ENCODE data around the gene TRERF1. TPM values are rescaled to one million over a fixed set of nuclear protein-coding genes. Genes with fewer than 3 reads are reported as not detected.

TRERF1 gene
- total RNA-seq, 1 donor from 2014 or later: 3.8 TPM

DNA sequence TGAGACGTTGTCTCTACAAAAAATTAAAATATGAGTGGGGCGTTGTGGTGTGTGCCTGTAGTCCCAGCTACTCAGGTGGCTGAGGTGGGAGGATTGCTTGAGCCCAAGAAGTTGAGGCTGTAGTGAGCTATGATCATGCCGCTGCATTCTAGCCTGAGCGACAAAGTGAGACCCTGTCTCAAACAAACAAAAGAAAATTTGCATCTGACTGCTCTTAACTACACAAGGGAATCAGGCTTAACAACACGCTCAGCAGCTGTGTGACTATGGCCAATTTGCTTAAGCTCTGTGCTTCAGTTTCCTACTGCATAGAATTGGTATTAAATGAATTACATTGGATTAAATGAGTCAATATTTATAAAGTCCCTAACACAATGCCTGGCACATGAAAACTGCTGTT lies 209.8 kb downstream of the TRERF1 start:
- Histone ChIP-seq H3K27ac (no peak overlapping the region), H3K4me3 (no peak overlapping the region), H3K36me3 (peaks cover 23% of the 10 kb centered on the region), H3K4me1 (no peaks in the 10 kb centered on the region), H3K9me3 (no peaks in the 10 kb centered on the region), H3K27me3 (no peaks in the 10 kb centered on the region)
- no peak for DNase-seq
- intact Hi-C loops (cut with DNase I): no loop called here
- TF ChIP-seq, protein P1, sequence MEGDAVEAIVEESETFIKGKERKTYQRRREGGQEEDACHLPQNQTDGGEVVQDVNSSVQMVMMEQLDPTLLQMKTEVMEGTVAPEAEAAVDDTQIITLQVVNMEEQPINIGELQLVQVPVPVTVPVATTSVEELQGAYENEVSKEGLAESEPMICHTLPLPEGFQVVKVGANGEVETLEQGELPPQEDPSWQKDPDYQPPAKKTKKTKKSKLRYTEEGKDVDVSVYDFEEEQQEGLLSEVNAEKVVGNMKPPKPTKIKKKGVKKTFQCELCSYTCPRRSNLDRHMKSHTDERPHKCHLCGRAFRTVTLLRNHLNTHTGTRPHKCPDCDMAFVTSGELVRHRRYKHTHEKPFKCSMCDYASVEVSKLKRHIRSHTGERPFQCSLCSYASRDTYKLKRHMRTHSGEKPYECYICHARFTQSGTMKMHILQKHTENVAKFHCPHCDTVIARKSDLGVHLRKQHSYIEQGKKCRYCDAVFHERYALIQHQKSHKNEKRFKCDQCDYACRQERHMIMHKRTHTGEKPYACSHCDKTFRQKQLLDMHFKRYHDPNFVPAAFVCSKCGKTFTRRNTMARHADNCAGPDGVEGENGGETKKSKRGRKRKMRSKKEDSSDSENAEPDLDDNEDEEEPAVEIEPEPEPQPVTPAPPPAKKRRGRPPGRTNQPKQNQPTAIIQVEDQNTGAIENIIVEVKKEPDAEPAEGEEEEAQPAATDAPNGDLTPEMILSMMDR (IDR thresholded peaks at IDR 0.05): no peak
- ATAC-seq: no peak

DNA sequence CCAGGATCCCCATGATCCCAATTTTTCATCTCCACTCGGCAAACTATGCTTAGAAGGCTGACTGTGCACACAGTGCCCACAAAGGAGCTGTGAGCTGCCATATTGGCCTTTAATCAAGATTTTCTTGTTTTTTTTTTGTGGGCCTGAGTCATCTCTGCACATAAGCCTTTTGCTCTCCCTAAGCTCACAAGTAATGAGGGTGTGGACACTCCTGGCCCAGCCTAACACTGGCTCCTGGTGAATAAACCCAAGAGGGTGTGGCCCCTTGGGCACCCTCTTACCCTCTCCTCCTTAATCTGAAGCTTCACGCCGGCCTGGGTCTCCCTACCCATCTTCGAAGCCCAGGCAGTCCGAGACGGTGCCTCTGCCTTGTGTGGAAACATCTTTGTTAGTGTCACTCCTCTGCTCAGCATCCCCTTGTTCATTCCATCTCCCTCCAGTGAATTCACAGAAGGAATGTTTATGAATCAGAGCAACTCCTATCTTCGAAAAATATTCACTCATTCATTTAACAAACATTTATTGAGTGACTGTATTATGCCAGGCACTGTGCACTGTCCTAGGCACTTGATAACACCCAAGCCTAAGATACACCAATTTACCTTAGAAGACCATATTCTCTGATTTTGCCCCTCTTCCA lies 211.9 kb downstream of the TRERF1 start:
- intact Hi-C loops (cut with DNase I): no loop called here
- DNase-seq: no peak
- H3K27ac ChIP-seq: no peak overlapping the region
- H3K27me3 ChIP-seq: no peaks in the 10 kb centered on the region
- no peaks in the 10 kb centered on the region for H3K9me3 ChIP-seq
- TF ChIP-seq, protein P1 (IDR thresholded peaks at IDR 0.05): no peak
- H3K36me3 ChIP-seq: peaks cover 23% of the 10 kb centered on the region
- no peak overlapping the region for H3K4me3 ChIP-seq
- no peaks in the 10 kb centered on the region for H3K4me1 ChIP-seq
- ATAC-seq: no peak

DNA sequence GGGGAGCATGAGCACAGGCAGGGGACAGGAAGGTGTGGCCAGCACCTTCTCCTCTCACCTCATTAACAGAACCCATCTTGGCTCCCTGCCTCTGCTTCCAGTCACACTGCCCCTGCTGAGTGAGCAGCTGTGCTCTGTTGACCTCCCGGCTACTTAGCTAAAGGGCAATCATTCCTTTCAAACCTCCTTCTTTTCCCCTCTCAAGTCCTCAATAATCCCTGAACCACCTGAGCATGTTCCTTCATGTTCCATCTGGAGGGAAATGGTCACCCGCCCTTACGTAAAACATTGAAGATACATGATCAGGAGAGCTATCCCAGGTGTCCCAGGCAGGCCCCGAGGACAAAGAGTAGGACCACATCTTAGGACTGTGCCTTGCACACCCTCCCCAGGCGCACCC lies 212.4 kb downstream of the TRERF1 start:
- H3K36me3 ChIP-seq: peaks cover 23% of the 10 kb centered on the region
- no peak overlapping the region for H3K27ac ChIP-seq
- no peak overlapping the region for H3K4me3 ChIP-seq
- no peaks in the 10 kb centered on the region for H3K27me3 ChIP-seq
- no peaks in the 10 kb centered on the region for H3K4me1 ChIP-seq
- intact Hi-C loops (cut with DNase I): no loop called here
- DNase-seq (no peak), ATAC-seq (no peak)
- TF ChIP-seq, protein P1 (IDR thresholded peaks at IDR 0.05): no peak
- no peaks in the 10 kb centered on the region for H3K9me3 ChIP-seq

DNA sequence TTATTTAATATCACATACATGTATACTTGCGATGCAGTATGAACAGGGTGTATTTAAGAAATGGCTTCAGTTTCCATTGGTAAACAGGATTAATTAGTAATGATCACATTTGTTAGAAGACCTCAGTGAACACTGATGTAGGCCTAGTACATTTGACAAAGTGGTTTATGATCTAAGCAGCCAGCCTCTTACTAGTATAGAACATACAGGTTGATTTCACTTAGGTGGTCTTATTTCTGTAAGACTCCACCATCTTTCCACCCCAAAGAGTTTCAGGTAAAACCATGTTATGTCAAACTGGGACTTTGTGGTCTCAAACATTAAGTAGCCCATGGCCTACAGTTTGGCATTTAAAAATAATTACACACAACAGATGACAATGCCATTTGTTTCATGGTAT lies 213.9 kb downstream of the TRERF1 start:
- ATAC-seq (no peak), DNase-seq (no peak)
- H3K4me3 ChIP-seq: no peak overlapping the region
- no peaks in the 10 kb centered on the region for H3K27me3 ChIP-seq
- no peak overlapping the region for H3K27ac ChIP-seq
- H3K36me3 ChIP-seq: peaks cover 20% of the 10 kb centered on the region
- no peaks in the 10 kb centered on the region for H3K4me1 ChIP-seq
- intact Hi-C loops (cut with DNase I): no loop called here
- TF ChIP-seq, protein P1 (IDR thresholded peaks at IDR 0.05): no peak
- no peaks in the 10 kb centered on the region for H3K9me3 ChIP-seq

DNA sequence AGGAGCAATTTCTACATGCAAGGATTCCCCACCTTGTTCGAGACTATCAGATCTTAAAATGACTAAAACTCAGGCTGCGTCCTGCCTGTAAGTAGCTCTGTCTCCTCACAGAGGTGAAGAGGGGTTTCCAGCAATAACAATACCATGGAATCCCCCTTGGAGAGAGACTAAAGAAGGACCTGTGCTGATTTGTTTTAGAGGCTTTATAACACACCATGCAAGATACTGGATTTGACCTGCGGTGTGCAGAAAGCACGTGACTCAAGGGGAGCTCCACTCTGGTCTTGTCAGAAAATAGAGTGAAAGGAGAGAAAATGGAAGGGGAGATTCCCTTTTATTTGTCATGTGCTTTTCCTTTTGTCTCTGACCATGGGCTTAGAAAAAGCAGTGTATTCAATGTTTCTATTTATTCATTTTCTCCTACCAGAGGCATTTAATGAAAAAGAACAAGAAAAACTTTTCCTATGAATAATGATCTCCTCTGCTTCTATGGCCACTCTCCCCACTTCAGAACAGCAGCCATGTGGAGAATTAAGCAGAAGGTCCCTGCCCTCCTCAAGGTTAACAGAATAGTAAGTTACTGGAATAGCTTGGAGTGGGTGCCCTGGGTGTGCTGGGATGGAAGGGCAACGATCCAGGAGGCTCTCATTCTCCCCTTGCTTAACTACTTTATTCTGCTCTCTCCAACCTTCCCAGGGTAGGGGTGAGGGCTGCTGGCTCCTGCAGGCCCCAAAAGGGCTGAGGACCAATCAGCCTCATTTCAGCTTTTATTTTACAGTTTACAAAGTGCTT lies 214.8 kb downstream of the TRERF1 start:
- H3K36me3 ChIP-seq: peaks cover 11% of the 10 kb centered on the region
- no peak for DNase-seq
- no peak for ATAC-seq
- no peaks in the 10 kb centered on the region for H3K27me3 ChIP-seq
- H3K4me1 ChIP-seq: no peaks in the 10 kb centered on the region
- intact Hi-C loops (cut with DNase I): no loop called here
- no peaks in the 10 kb centered on the region for H3K9me3 ChIP-seq
- H3K27ac ChIP-seq: no peak overlapping the region
- TF ChIP-seq, protein P1 (IDR thresholded peaks at IDR 0.05): no peak
- H3K4me3 ChIP-seq: no peak overlapping the region

Measured in upper lobe of right lung (tissue), 1 donor.